Astrocyte (in vitro differentiated cells and primary cell): ENCODE measurements around the gene IL17RD. TPM values are rescaled to one million over a fixed set of nuclear protein-coding genes. Genes with fewer than 3 reads are reported as not detected.

Experiments used
- DNase-seq: peaks from one replicate; pipeline ENCODE4 v3.0.0-alpha.2; 2010; ENCODE audit warnings: low read depth
- FAIRE-seq: peaks from 2 replicates; lab custom pipeline; 2011; peaks lifted over from hg19 to GRCh38; lab: Jason Lieb, UNC
- H2AFZ ChIP-seq: 2 replicates; pipeline ENCODE4 v1.6.0; 2012; ENCODE audit warnings: low read depth, low read length, inconsistent platforms
- H3K27ac ChIP-seq: 2 replicates; pipeline ENCODE4 v1.5.1; 2011; ENCODE audit warnings: low read depth, low read length, inconsistent platforms
- H3K27me3 ChIP-seq: 2 replicates; pipeline ENCODE4 v1.6.0; 2011; ENCODE audit warnings: low read length, inconsistent platforms; ENCODE audit not compliant: insufficient read depth
- H3K36me3 ChIP-seq: 2 replicates; pipeline ENCODE4 v1.5.1; 2011; ENCODE audit warnings: low read length, inconsistent platforms; ENCODE audit not compliant: insufficient read depth
- H3K4me1 ChIP-seq: 2 replicates; pipeline ENCODE4 v1.5.1; 2011; ENCODE audit warnings: low read length, inconsistent platforms; ENCODE audit not compliant: insufficient read depth
- H3K4me2 ChIP-seq: 2 replicates; pipeline ENCODE4 v1.6.0; 2012; ENCODE audit warnings: low read length, inconsistent platforms
- H3K4me3 ChIP-seq: 2 replicates; pipeline ENCODE4 v1.5.1; 2011; ENCODE audit warnings: low read depth, mild to moderate bottlenecking, low read length, inconsistent platforms; ENCODE audit not compliant: insufficient read depth
- H3K79me2 ChIP-seq: 2 replicates; pipeline ENCODE4 v1.6.0; 2012; ENCODE audit warnings: mild to moderate bottlenecking, low read length, inconsistent platforms; ENCODE audit not compliant: insufficient read depth
- H3K9ac ChIP-seq: 2 replicates; pipeline ENCODE4 v1.6.0; 2012; ENCODE audit warnings: mild to moderate bottlenecking, low read length, inconsistent platforms
- H3K9me3 ChIP-seq: 2 replicates; pipeline ENCODE4 v1.5.1; 2012; ENCODE audit warnings: low read depth, mild to moderate bottlenecking, low read length, inconsistent platforms; ENCODE audit not compliant: insufficient read depth
- H4K20me1 ChIP-seq: 2 replicates; pipeline ENCODE4 v1.6.0; 2012; ENCODE audit warnings: low read length, inconsistent platforms; ENCODE audit not compliant: insufficient read depth
- H3K27ac Mint-ChIP-seq: one replicate; pipeline ENCODE4 v1.8.0; 2021; ENCODE audit warnings: mild to moderate bottlenecking, mixed read lengths; ENCODE audit not compliant: unreplicated experiment
- H3K27me3 Mint-ChIP-seq: one replicate; pipeline ENCODE4 v1.8.0; 2021; ENCODE audit warnings: low read depth, mixed read lengths; ENCODE audit not compliant: unreplicated experiment
- H3K36me3 Mint-ChIP-seq: one replicate; pipeline ENCODE4 v1.8.0; 2021; ENCODE audit warnings: low read depth, mixed read lengths; ENCODE audit not compliant: unreplicated experiment
- H3K4me1 Mint-ChIP-seq: one replicate; pipeline ENCODE4 v1.8.0; 2021; ENCODE audit warnings: low read depth, mixed read lengths; ENCODE audit not compliant: unreplicated experiment
- H3K4me3 Mint-ChIP-seq: one replicate; pipeline ENCODE4 v1.8.0; 2021; ENCODE audit warnings: mild to moderate bottlenecking, moderate library complexity, mixed read lengths; ENCODE audit not compliant: unreplicated experiment
- H3K9me3 Mint-ChIP-seq: one replicate; pipeline ENCODE4 v1.8.0; 2021; ENCODE audit warnings: mild to moderate bottlenecking, mixed read lengths; ENCODE audit not compliant: unreplicated experiment
- EZH2 ChIP-seq: IDR thresholded peaks from 2 replicates; pipeline ENCODE4 v1.6.1; 2012; ENCODE audit warnings: mild to moderate bottlenecking, low read length, inconsistent platforms; ENCODE audit not compliant: insufficient read depth
- total RNA-seq: library from RNA; stranded (reverse); gene quantifications from 2 replicates; pipeline ENCODE4 v1.2.1, GENCODE V29; 2021
- TF ChIP-seq, protein P1 (sequence below): IDR thresholded peaks from 2 replicates; pipeline ENCODE4 v1.5.1; 2011; ENCODE audit warnings: low read depth, mild to moderate bottlenecking, inconsistent platforms, low read length, moderate library complexity; ENCODE audit not compliant: insufficient read depth

The IL17RD gene
- total RNA-seq, 1 donor from 2014 or later: 13.0 TPM

- Mint-ChIP-seq H3K4me3 (peak overlapping the region; percentile 42), H3K36me3 (no peaks in the 10 kb centered on the region), H3K9me3 (no peaks in the 10 kb centered on the region), H3K27ac (no peak overlapping the region), H3K27me3 (peaks cover 20% of the 10 kb centered on the region), H3K4me1 (peaks cover 2% of the 10 kb centered on the region)
- DNase-seq: no peak
- Histone ChIP-seq H3K4me1 (peaks cover 5% of the 10 kb centered on the region), H3K27me3 (peaks cover 5% of the 10 kb centered on the region), H3K4me3 (no peak overlapping the region), H3K36me3 (no peaks in the 10 kb centered on the region), H3K4me2 (no peak overlapping the region), H3K9ac (no peak overlapping the region), H3K9me3 (no peaks in the 10 kb centered on the region), H4K20me1 (no peaks in the 10 kb centered on the region), H3K79me2 (no peaks in the 10 kb centered on the region), H2AFZ (no peak overlapping the region), H3K27ac (no peak overlapping the region)
- no peak for FAIRE-seq
- TF ChIP-seq, protein P1, sequence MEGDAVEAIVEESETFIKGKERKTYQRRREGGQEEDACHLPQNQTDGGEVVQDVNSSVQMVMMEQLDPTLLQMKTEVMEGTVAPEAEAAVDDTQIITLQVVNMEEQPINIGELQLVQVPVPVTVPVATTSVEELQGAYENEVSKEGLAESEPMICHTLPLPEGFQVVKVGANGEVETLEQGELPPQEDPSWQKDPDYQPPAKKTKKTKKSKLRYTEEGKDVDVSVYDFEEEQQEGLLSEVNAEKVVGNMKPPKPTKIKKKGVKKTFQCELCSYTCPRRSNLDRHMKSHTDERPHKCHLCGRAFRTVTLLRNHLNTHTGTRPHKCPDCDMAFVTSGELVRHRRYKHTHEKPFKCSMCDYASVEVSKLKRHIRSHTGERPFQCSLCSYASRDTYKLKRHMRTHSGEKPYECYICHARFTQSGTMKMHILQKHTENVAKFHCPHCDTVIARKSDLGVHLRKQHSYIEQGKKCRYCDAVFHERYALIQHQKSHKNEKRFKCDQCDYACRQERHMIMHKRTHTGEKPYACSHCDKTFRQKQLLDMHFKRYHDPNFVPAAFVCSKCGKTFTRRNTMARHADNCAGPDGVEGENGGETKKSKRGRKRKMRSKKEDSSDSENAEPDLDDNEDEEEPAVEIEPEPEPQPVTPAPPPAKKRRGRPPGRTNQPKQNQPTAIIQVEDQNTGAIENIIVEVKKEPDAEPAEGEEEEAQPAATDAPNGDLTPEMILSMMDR: no peak
- TF ChIP-seq EZH2: no peak
These were observed 4.0 kb upstream of the IL17RD start for GRCh38 chr3:57169108-57169507.

DNA sequence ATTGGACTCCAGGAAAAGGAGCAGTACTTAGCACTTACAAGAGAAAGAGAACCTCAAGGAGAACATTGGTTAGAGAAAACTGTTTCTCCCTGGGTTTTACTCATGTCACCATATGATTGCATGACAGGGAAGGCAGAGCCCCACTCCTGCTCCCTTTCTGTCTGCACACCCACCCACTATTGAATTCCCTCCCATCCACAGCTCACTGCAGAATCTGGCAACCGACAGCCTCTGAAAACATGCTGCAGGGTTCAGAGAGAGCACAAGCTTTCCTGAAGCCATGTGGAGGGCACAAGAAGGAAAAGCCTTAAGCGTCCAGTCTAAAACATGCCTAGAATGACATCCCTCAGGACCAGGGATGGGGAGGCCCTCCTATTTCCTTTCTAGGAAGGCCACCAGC is 3.0 kb upstream of the IL17RD start:
- H3K36me3 Mint-ChIP-seq: no peaks in the 10 kb centered on the region

DNA sequence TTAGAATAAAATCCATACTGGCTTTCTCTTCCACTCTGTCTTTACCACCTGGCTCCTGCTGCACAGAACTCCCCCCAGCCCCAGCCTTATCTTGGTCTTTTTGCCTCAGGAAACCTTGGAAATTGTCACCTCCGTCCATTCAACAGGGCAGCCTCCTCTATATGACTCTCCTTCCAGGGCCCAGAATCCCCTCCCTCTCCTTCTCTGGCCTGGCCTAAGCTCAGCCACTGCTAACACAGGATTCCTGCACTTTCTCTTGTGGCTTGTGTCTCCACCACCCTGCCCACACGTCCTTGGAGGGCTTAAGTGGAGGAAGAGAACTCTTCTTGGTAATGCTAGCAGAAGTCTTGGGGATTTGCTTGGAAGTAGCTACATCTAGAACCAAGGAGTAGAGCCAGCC is 1.5 kb upstream of the IL17RD start:
- no peaks in the 10 kb centered on the region for H3K9me3 ChIP-seq
- FAIRE-seq: no peak
- DNase-seq: no peak
- no peak overlapping the region for H3K4me3 Mint-ChIP-seq
- no peak overlapping the region for H3K27ac ChIP-seq
- peaks cover 16% of the 10 kb centered on the region for H4K20me1 ChIP-seq
- peaks cover 21% of the 10 kb centered on the region for H3K79me2 ChIP-seq
- H2AFZ ChIP-seq: no peak overlapping the region
- no peak overlapping the region for H3K27ac Mint-ChIP-seq
- peaks cover 22% of the 10 kb centered on the region for H3K27me3 Mint-ChIP-seq
- no peak overlapping the region for H3K4me3 ChIP-seq
- no peaks in the 10 kb centered on the region for H3K36me3 ChIP-seq
- H3K4me1 Mint-ChIP-seq: peaks cover 4% of the 10 kb centered on the region
- no peak for TF ChIP-seq EZH2
- TF ChIP-seq, protein P1: no peak
- H3K4me2 ChIP-seq: no peak overlapping the region
- peaks cover 9% of the 10 kb centered on the region for H3K4me1 ChIP-seq
- H3K36me3 Mint-ChIP-seq: no peaks in the 10 kb centered on the region
- H3K9ac ChIP-seq: no peak overlapping the region
- peaks cover 5% of the 10 kb centered on the region for H3K27me3 ChIP-seq
- H3K9me3 Mint-ChIP-seq: no peaks in the 10 kb centered on the region

More for the DNA sequence above, 3.0 kb upstream of the IL17RD start:
- H3K4me3 ChIP-seq: no peak overlapping the region
- Mint-ChIP-seq H3K9me3 (no peaks in the 10 kb centered on the region), H3K27me3 (peaks cover 15% of the 10 kb centered on the region), H3K4me1 (peaks cover 2% of the 10 kb centered on the region), H3K4me3 (no peak overlapping the region), H3K27ac (no peak overlapping the region)
- no peak for FAIRE-seq
- peaks cover 5% of the 10 kb centered on the region for H3K27me3 ChIP-seq
- TF ChIP-seq EZH2: no peak
- TF ChIP-seq, protein P1: no peak
- H3K27ac ChIP-seq: no peak overlapping the region
- no peaks in the 10 kb centered on the region for H3K9me3 ChIP-seq
- H3K4me1 ChIP-seq: peaks cover 9% of the 10 kb centered on the region
- peaks cover 1% of the 10 kb centered on the region for H4K20me1 ChIP-seq
- H3K4me2 ChIP-seq: no peak overlapping the region
- no peak for DNase-seq
- no peak overlapping the region for H3K9ac ChIP-seq
- no peak overlapping the region for H2AFZ ChIP-seq
- peaks cover 7% of the 10 kb centered on the region for H3K79me2 ChIP-seq
- no peaks in the 10 kb centered on the region for H3K36me3 ChIP-seq
